Measurements from ENCODE around the gene KRI1.

DNA sequence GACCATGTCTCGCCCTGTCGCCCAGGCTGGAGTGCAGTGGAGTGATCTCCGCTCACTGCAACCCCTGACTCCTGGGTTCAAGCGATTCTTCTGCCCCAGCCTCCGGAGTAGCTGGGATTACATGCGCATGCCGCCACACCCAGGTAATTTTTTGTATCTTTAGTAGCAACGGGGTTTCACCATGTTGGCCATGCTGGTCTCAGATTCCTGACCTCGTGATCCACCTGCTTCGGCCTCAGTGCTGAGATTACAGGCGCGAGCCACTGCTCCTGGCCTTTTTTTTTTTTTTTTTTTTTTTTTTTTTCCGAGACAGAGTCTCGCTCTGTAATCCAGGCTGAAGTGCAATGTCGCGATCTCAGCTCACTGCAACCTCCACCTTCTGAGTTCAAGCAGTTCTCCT is 57.8 kb downstream of the KRI1 start:
- TF ChIP-seq, protein P1, sequence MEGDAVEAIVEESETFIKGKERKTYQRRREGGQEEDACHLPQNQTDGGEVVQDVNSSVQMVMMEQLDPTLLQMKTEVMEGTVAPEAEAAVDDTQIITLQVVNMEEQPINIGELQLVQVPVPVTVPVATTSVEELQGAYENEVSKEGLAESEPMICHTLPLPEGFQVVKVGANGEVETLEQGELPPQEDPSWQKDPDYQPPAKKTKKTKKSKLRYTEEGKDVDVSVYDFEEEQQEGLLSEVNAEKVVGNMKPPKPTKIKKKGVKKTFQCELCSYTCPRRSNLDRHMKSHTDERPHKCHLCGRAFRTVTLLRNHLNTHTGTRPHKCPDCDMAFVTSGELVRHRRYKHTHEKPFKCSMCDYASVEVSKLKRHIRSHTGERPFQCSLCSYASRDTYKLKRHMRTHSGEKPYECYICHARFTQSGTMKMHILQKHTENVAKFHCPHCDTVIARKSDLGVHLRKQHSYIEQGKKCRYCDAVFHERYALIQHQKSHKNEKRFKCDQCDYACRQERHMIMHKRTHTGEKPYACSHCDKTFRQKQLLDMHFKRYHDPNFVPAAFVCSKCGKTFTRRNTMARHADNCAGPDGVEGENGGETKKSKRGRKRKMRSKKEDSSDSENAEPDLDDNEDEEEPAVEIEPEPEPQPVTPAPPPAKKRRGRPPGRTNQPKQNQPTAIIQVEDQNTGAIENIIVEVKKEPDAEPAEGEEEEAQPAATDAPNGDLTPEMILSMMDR (IDR thresholded peaks at IDR 0.05 in 4 of 5, conservative IDR thresholded peaks at IDR 0.05 in 1 of 5): no peak
- TF ChIP-seq POLR2A (IDR thresholded peaks at IDR 0.05): no peak

All from gastrocnemius medialis (tissue), 4 donors.